K562 (cell line): Measurements from ENCODE around the gene INVS. TPM values are rescaled to one million over a fixed set of nuclear protein-coding genes. Genes with fewer than 3 reads are reported as not detected.

ENCODE experiments used
- ATAC-seq: fragments of 200-7000 bp; cut with Tn5 transposase; 3 replicates; pipeline ENCODE4 v1.9.1; 2020; ENCODE audit warnings: moderate library complexity
- BruUV-seq: library from RNA; stranded (reverse); fragments of 400-500 nt; replicated peaks from 2 replicates; lab custom pipeline; 2021; lab: Mats Ljungman, UMichigan
- CTCF ChIA-PET: fragments of 300-600 bp; formaldehyde crosslinking; extraction: SDS; loops from one replicate; lab custom pipeline; 2021; ENCODE audit warnings: low intra/inter-chr PET ratio; lab: Yijun Ruan, JAX
- POLR2A ChIA-PET: fragments of 300-600, 350-650 bp; sonication (Branson Sonifier 250); formaldehyde crosslinking; extraction: SDS; loops from one replicate; lab custom pipeline; 2021; ENCODE audit warnings: antibody characterized with exemption, inconsistent platforms; lab: Yijun Ruan, JAX
- DNase-seq, 4 experiments: peaks; one replicate each; pipeline versions ENCODE4 v3.0.0 to v3.0.0-alpha.2; 2011 to 2018; ENCODE audit warnings: low spot score in 3 of 4, mixed read lengths in 3 of 4; ENCODE audit errors: extremely low read depth in 1 of 4
- FAIRE-seq: peaks from 2 replicates; lab custom pipeline; 2011; peaks lifted over from hg19 to GRCh38; lab: Jason Lieb, UNC
- H2AFZ ChIP-seq: 2 replicates; pipeline ENCODE4 v1.6.0; 2011; ENCODE audit warnings: low read depth, low read length, control low read depth, inconsistent platforms
- H3K27ac ChIP-seq: fragments of 200-600 bp; 3 replicates; pipeline ENCODE4 v1.8.0; 2011; ENCODE audit warnings: low read depth, mild to moderate bottlenecking, control low read depth, inconsistent platforms, low read length, moderate library complexity, mixed read lengths; ENCODE audit errors: extremely low read depth
- H3K27me3 ChIP-seq, 2 experiments: fragments of 300-600 bp in 1 of 2; 2 replicates in 1 of 2; 3 replicates in 1 of 2; pipeline versions ENCODE4 v1.6.0 to v1.8.0; 2011; ENCODE audit warnings: inconsistent platforms in 2 of 2, low read length in 2 of 2, mild to moderate bottlenecking in 1 of 2, mixed read lengths in 1 of 2, moderate library complexity in 1 of 2; ENCODE audit not compliant: control insufficient read depth in 2 of 2, insufficient read depth in 2 of 2
- H3K36me3 ChIP-seq: fragments of 300-600 bp; 3 replicates; pipeline ENCODE4 v1.8.0; 2011; ENCODE audit warnings: mild to moderate bottlenecking, low read length, inconsistent platforms; ENCODE audit not compliant: control insufficient read depth, insufficient read depth
- H3K4me1 ChIP-seq, 2 experiments: fragments of 200-600 bp in 1 of 2; replicated peaks in 1 of 2; 2 replicates in 1 of 2; 3 replicates in 1 of 2; pipeline versions ENCODE4 v1.5.1 to v1.8.0; 2011; ENCODE audit warnings: inconsistent platforms in 2 of 2, low read length in 2 of 2, mild to moderate bottlenecking in 1 of 2, mixed read lengths in 1 of 2, moderate library complexity in 1 of 2; ENCODE audit not compliant: control insufficient read depth in 2 of 2, insufficient read depth in 2 of 2
- H3K4me2 ChIP-seq: 2 replicates; pipeline ENCODE4 v1.6.1; 2011; ENCODE audit warnings: low read length, control low read depth, inconsistent platforms, mixed read lengths; ENCODE audit not compliant: insufficient read depth
- H3K4me3 ChIP-seq: fragments of 200-600 bp; sonication (generic), shearing (Covaris generic); 2 replicates; pipeline ENCODE4 v1.5.1; 2016; ENCODE audit warnings: control low read depth, inconsistent platforms
- H3K79me2 ChIP-seq: fragments of 200-600 bp; 3 replicates; pipeline ENCODE4 v1.8.0; 2011; ENCODE audit warnings: low read length, inconsistent platforms; ENCODE audit not compliant: control insufficient read depth, insufficient read depth
- H3K9ac ChIP-seq, 2 experiments: 2 replicates each; pipeline versions ENCODE4 v1.6.0 to v1.6.1; 2011; ENCODE audit warnings: low read depth in 2 of 2, low read length in 2 of 2, control low read depth in 1 of 2, inconsistent platforms in 1 of 2, mild to moderate bottlenecking in 1 of 2, mixed read lengths in 1 of 2; ENCODE audit not compliant: insufficient read depth in 1 of 2
- H3K9me1 ChIP-seq: one replicate; pipeline ENCODE4 v1.6.0; 2011; ENCODE audit warnings: inconsistent platforms, mild to moderate bottlenecking, low read length, moderate library complexity; ENCODE audit not compliant: control insufficient read depth, insufficient read depth
- H3K9me3 ChIP-seq: replicated peaks from 2 replicates; pipeline ENCODE4 v1.5.1; 2011; ENCODE audit warnings: low read depth, low read length, inconsistent platforms; ENCODE audit not compliant: control insufficient read depth, insufficient read depth
- H4K20me1 ChIP-seq: replicated peaks from 2 replicates; pipeline ENCODE4 v1.6.1; 2011; ENCODE audit warnings: low read length, inconsistent platforms, mixed read lengths; ENCODE audit not compliant: control insufficient read depth, insufficient read depth
- BRCA1 ChIP-seq, 2 experiments: fragments of 450-650 bp in 1 of 2; sonication (generic) in 1 of 2; formaldehyde crosslinking in 1 of 2; IDR thresholded peaks; 2 replicates each; pipeline versions ENCODE4 v1.5.0 to v1.6.1; 2017 to 2020; ENCODE audit warnings: mild to moderate bottlenecking in 1 of 2, missing genetic modification reagents in 1 of 2
- CEBPB ChIP-seq: fragments of 450-650 bp; IDR thresholded peaks from 2 replicates; pipeline ENCODE4 v1.6.1; 2016; ENCODE audit warnings: missing genetic modification characterization, missing compliant biosample characterization
- ETV5 ChIP-seq: sonication (generic); formaldehyde crosslinking; IDR thresholded peaks from 2 replicates; pipeline ENCODE4 v1.4.0; 2020; ENCODE audit warnings: low read depth, mild to moderate bottlenecking, missing genetic modification reagents
- FUS ChIP-seq: fragments of 200-400 bp; formaldehyde crosslinking; optimal IDR thresholded peaks from 2 replicates; pipeline ENCODE3; 2017; ENCODE audit warnings: low read depth, low read length
- HDGF ChIP-seq: fragments of 450-650 bp; IDR thresholded peaks from 2 replicates; pipeline ENCODE4 v1.6.1; 2016
- JUNB ChIP-seq: fragments of 450-650 bp; formaldehyde crosslinking; conservative IDR thresholded peaks from 2 replicates; pipeline ENCODE4 v1.4.0; 2020; ENCODE audit warnings: mild to moderate bottlenecking
- NEUROD1 ChIP-seq: fragments of 150-350 bp; IDR thresholded peaks from 2 replicates; pipeline ENCODE4 v1.6.1; 2014; ENCODE audit warnings: borderline replicate concordance, low read length, low read depth; ENCODE audit not compliant: partially characterized antibody
- POLR2AphosphoS5 ChIP-seq: IDR thresholded peaks from 2 replicates; pipeline ENCODE4 v1.6.1; 2011; ENCODE audit warnings: mild to moderate bottlenecking, low read depth, low read length, moderate library complexity; ENCODE audit not compliant: control insufficient read depth, insufficient read depth
- SMAD2 ChIP-seq: fragments of 150-350 bp; IDR thresholded peaks from 2 replicates; pipeline ENCODE4 v1.6.1; 2014; ENCODE audit warnings: low read depth, mild to moderate bottlenecking, low read length
- SREBF2 ChIP-seq: sonication (generic); formaldehyde crosslinking; IDR thresholded peaks from 2 replicates; pipeline ENCODE4 v1.4.0; 2020; ENCODE audit warnings: mild to moderate bottlenecking, missing genetic modification reagents
- ZBED1 ChIP-seq: IDR thresholded peaks from 2 replicates; pipeline ENCODE4 v1.6.1; 2014
- ZNF197 ChIP-seq: fragments of 200-800 bp; sonication (Bioruptor generic); IDR thresholded peaks from 2 replicates; pipeline ENCODE4 v1.6.1; 2016; ENCODE audit warnings: low read depth, missing genetic modification characterization, missing compliant biosample characterization
- ZNF586 ChIP-seq: fragments of 450-650 bp; formaldehyde crosslinking; conservative IDR thresholded peaks from 2 replicates; pipeline ENCODE4 v1.4.0; 2020; ENCODE audit warnings: mild to moderate bottlenecking, moderate library complexity
- ZNF644 ChIP-seq: fragments of 200-800 bp; sonication (Bioruptor generic); IDR thresholded peaks from 2 replicates; pipeline ENCODE4 v1.6.1; 2016; ENCODE audit warnings: low read depth, missing genetic modification characterization, missing compliant biosample characterization
- in situ Hi-C: fragments of 300-500 bp; cut with MboI; formaldehyde crosslinking; loops from 4 replicates; pipeline ENCODE4 v1.15.0; 2018; ENCODE audit warnings: inconsistent platforms, mixed read lengths
- intact Hi-C: fragments of 100-400 bp; cut with micrococcal nuclease; formaldehyde crosslinking; loops from 2 replicates; pipeline ENCODE4 v1.14.2; 2022
- polyA plus RNA-seq, 8 experiments: library from polyadenylated mRNA; depleted of rRNA in 4 of 8; stranded (reverse) in 5 of 8; unstranded in 3 of 8; fragments of >200 nt; fragmentation: Nextera tagmentation in 2 of 8; fragmentation: Illumina TruSeq in 1 of 8; extraction: Ambion mirVana in 2 of 8; extraction: Trizol in 1 of 8; gene quantifications; 2 replicates each; pipeline versions ENCODE4 v1.2.1 to v1.2.3, GENCODE V29; 2011 to 2014; ENCODE audit warnings: inconsistent platforms in 1 of 8, missing spikeins in 1 of 8
- total RNA-seq, 7 experiments: library from RNA; depleted of rRNA in 6 of 7; stranded (reverse); fragments of >200 nt in 6 of 7; fragmentation: Illumina TruSeq in 2 of 7; extraction: Trizol in 2 of 7; gene quantifications; 2 replicates each; pipeline versions ENCODE4 v1.2.1 to v1.2.3, GENCODE V29; 2011 to 2021; ENCODE audit warnings: low replicate concordance in 1 of 7
- TF ChIP-seq, protein P1 (sequence below): IDR thresholded peaks from 3 replicates; pipeline ENCODE4 v1.6.1; 2011; ENCODE audit warnings: borderline replicate concordance, mild to moderate bottlenecking, moderate library complexity; ENCODE audit not compliant: insufficient read length; ENCODE audit errors: extremely low read depth
- TF ChIP-seq, protein P2 (sequence below): fragments of 450-650 bp; IDR thresholded peaks from 2 replicates; pipeline ENCODE4 v1.6.1; 2017; ENCODE audit warnings: antibody characterized with exemption, mild to moderate bottlenecking

Gene INVS
- total and polyA plus RNA-seq, 9 of the 15 experiments (the other 6 are each of a cell fraction or from before 2014, with no cell fraction given), result 0.77 to 18.5 (median 10.0) TPM

DNA sequence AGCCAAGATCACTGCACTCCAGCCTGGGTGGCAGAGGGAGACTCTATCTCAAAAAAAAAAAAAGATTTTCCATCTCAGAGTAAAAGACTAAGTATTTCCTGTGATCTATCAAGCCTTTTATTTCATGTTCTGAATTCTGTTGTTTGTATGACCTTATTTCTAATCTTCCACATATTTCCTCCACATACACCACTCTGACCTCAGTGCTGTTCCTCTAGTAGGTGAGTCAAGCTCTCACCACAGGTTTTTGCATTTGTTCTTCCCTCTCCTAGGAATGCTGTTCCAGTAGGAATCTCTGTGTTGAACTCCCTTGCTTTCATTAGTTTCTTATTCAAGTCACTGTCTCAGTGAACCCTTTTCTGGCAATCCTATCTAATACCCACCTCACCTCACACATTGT is 68.1 kb downstream of the INVS start:
- H3K4me3 ChIP-seq, result no peak overlapping the region
- H3K9me1 ChIP-seq, result no peaks in the 10 kb centered on the region
- no peak overlapping the region for H3K27ac ChIP-seq
- no peaks in the 10 kb centered on the region for H3K79me2 ChIP-seq
- H3K4me1 ChIP-seq, result no peaks in the 10 kb centered on the region
- no peaks in the 10 kb centered on the region for H4K20me1 ChIP-seq
- no peaks in the 10 kb centered on the region for H3K36me3 ChIP-seq
- FAIRE-seq, result no peak
- intact Hi-C loops, result no loop called here
- POLR2A ChIA-PET, result no interaction called here
- BruUV-seq, result no TSS peak
- CTCF ChIA-PET, result no interaction called here
- no peaks in the 10 kb centered on the region for H3K9me3 ChIP-seq
- no peak for ATAC-seq
- no peak overlapping the region for H2AFZ ChIP-seq
- no peak overlapping the region for H3K9ac ChIP-seq
- in situ Hi-C loops, result no loop called here
- H3K4me2 ChIP-seq, result no peak overlapping the region
- H3K27me3 ChIP-seq, result no peaks in the 10 kb centered on the region
- DNase-seq, result no peak
- TF ChIP-seq ZBED1 (no peak), ZNF586 (no peak), BRCA1 (IDR thresholded peaks at IDR 0.05) (no peak), BRCA1 (CRISPR knock-in tag; IDR thresholded peaks at IDR 0.05) (no peak), NEUROD1 (no peak), ETV5 (CRISPR knock-in tag) (no peak), ZNF644 (no peak), CEBPB (tag) (no peak), HDGF (no peak), ZNF197 (no peak), JUNB (CRISPR knock-in tag) (no peak), SMAD2 (no peak), POLR2AphosphoS5 (no peak), FUS (no peak), SREBF2 (no peak)
- TF ChIP-seq, protein P1, sequence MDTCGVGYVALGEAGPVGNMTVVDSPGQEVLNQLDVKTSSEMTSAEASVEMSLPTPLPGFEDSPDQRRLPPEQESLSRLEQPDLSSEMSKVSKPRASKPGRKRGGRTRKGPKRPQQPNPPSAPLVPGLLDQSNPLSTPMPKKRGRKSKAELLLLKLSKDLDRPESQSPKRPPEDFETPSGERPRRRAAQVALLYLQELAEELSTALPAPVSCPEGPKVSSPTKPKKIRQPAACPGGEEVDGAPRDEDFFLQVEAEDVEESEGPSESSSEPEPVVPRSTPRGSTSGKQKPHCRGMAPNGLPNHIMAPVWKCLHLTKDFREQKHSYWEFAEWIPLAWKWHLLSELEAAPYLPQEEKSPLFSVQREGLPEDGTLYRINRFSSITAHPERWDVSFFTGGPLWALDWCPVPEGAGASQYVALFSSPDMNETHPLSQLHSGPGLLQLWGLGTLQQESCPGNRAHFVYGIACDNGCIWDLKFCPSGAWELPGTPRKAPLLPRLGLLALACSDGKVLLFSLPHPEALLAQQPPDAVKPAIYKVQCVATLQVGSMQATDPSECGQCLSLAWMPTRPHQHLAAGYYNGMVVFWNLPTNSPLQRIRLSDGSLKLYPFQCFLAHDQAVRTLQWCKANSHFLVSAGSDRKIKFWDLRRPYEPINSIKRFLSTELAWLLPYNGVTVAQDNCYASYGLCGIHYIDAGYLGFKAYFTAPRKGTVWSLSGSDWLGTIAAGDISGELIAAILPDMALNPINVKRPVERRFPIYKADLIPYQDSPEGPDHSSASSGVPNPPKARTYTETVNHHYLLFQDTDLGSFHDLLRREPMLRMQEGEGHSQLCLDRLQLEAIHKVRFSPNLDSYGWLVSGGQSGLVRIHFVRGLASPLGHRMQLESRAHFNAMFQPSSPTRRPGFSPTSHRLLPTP, result no peak
- TF ChIP-seq, protein P2, sequence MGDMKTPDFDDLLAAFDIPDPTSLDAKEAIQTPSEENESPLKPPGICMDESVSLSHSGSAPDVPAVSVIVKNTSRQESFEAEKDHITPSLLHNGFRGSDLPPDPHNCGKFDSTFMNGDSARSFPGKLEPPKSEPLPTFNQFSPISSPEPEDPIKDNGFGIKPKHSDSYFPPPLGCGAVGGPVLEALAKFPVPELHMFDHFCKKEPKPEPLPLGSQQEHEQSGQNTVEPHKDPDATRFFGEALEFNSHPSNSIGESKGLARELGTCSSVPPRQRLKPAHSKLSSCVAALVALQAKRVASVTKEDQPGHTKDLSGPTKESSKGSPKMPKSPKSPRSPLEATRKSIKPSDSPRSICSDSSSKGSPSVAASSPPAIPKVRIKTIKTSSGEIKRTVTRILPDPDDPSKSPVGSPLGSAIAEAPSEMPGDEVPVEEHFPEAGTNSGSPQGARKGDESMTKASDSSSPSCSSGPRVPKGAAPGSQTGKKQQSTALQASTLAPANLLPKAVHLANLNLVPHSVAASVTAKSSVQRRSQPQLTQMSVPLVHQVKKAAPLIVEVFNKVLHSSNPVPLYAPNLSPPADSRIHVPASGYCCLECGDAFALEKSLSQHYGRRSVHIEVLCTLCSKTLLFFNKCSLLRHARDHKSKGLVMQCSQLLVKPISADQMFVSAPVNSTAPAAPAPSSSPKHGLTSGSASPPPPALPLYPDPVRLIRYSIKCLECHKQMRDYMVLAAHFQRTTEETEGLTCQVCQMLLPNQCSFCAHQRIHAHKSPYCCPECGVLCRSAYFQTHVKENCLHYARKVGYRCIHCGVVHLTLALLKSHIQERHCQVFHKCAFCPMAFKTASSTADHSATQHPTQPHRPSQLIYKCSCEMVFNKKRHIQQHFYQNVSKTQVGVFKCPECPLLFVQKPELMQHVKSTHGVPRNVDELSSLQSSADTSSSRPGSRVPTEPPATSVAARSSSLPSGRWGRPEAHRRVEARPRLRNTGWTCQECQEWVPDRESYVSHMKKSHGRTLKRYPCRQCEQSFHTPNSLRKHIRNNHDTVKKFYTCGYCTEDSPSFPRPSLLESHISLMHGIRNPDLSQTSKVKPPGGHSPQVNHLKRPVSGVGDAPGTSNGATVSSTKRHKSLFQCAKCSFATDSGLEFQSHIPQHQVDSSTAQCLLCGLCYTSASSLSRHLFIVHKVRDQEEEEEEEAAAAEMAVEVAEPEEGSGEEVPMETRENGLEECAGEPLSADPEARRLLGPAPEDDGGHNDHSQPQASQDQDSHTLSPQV, result no peak
- TF ChIP-seq, all 486 proteins: peak for 0
